Breast epithelium (tissue), 3 donors: ENCODE results near the gene TRPM2.

Experiments used
- POLR2A ChIP-seq: fragments of 450-650 bp; IDR thresholded peaks from one replicate; pipeline ENCODE4 v1.6.1; 2016; ENCODE audit warnings: antibody characterized with exemption, mild to moderate bottlenecking, moderate library complexity
- POLR2AphosphoS5 ChIP-seq, 3 donors: sonication (generic); formaldehyde crosslinking; IDR thresholded peaks; one replicate each; pipeline ENCODE4 v1.6.1; 2017; ENCODE audit warnings: antibody characterized with exemption in 3 of 3

DNA sequence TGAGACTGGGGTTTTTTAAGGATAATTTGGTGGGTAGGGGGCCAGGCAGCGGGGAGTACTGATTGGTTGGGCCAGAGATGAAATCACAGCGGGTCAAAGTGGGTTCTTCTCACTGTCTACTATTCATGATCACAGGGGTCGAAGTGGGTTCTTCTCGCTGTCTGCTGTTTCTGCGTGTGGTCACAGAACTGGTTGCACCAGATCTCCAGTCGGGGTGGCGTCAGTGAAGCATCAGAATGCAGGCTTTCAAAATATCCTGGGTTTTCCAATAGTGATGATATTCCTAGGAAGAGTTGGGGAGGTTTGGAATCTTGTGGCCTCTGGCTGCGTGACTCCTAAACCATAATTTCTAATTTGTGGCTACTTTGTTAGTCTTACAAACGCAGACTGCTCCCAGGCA lies 45.1 kb downstream of the TRPM2 start:
- TF ChIP-seq POLR2A (no peak), POLR2AphosphoS5 (IDR thresholded peaks at IDR 0.05) (no peak)
